Trophoblast cell (in vitro differentiated cells and primary cell): ENCODE measurements around the gene MRPS14.

Source experiments
- DNase-seq, 2 donors: peaks; one replicate each; pipeline ENCODE4 v3.0.0-alpha.2; 2016
- H2AFZ ChIP-seq: 2 replicates; pipeline ENCODE4 v1.6.1; 2013; ENCODE audit warnings: low read length, moderate library complexity, mild to moderate bottlenecking; ENCODE audit not compliant: insufficient read depth, poor library complexity
- H2AK5ac ChIP-seq: 2 replicates; pipeline ENCODE4 v1.6.1; 2013; ENCODE audit warnings: mild to moderate bottlenecking, low read length
- H2BK120ac ChIP-seq: 2 replicates; pipeline ENCODE4 v1.6.1; 2013; ENCODE audit warnings: low read length, mild to moderate bottlenecking, moderate library complexity; ENCODE audit not compliant: insufficient read depth, poor library complexity
- H2BK12ac ChIP-seq: 2 replicates; pipeline ENCODE4 v1.6.1; 2013; ENCODE audit warnings: mild to moderate bottlenecking, low read length, moderate library complexity
- H2BK5ac ChIP-seq: 2 replicates; pipeline ENCODE4 v1.6.1; 2013; ENCODE audit warnings: low read length, low read depth, moderate library complexity, mild to moderate bottlenecking; ENCODE audit not compliant: poor library complexity
- H3K14ac ChIP-seq: 2 replicates; pipeline ENCODE4 v1.6.1; 2013; ENCODE audit warnings: mild to moderate bottlenecking, low read length
- H3K18ac ChIP-seq: 2 replicates; pipeline ENCODE4 v1.6.1; 2013; ENCODE audit warnings: mild to moderate bottlenecking, low read length
- H3K23ac ChIP-seq: 2 replicates; pipeline ENCODE4 v1.6.1; 2013; ENCODE audit warnings: low read length
- H3K27ac ChIP-seq: 2 replicates; pipeline ENCODE4 v1.5.1; 2013; ENCODE audit warnings: low read depth, mild to moderate bottlenecking, inconsistent platforms, low read length, moderate library complexity
- H3K27me3 ChIP-seq: 2 replicates; pipeline ENCODE4 v1.6.1; 2013; ENCODE audit warnings: inconsistent platforms, mild to moderate bottlenecking, low read length, moderate library complexity; ENCODE audit not compliant: insufficient read depth
- H3K36me3 ChIP-seq, 2 experiments: 1 replicate in 1 of 2; 2 replicates in 1 of 2; pipeline ENCODE4 v1.6.1; 2013; ENCODE audit warnings: low read length in 2 of 2, mild to moderate bottlenecking in 2 of 2, moderate library complexity in 1 of 2; ENCODE audit not compliant: insufficient read depth in 2 of 2, control insufficient read depth in 1 of 2
- H3K4ac ChIP-seq: 2 replicates; pipeline ENCODE4 v1.6.1; 2013; ENCODE audit warnings: low read depth, mild to moderate bottlenecking, low read length, moderate library complexity
- H3K4me1 ChIP-seq, 2 experiments: 1 replicate in 1 of 2; 2 replicates in 1 of 2; pipeline ENCODE4 v1.6.1; 2013; ENCODE audit warnings: low read length in 2 of 2, mild to moderate bottlenecking in 2 of 2, moderate library complexity in 1 of 2; ENCODE audit not compliant: insufficient read depth in 2 of 2, control insufficient read depth in 1 of 2
- H3K4me2 ChIP-seq: 2 replicates; pipeline ENCODE4 v1.6.1; 2013; ENCODE audit warnings: inconsistent platforms, mild to moderate bottlenecking, low read length, moderate library complexity
- H3K4me3 ChIP-seq: 2 replicates; pipeline ENCODE4 v1.5.1; 2013; ENCODE audit warnings: mild to moderate bottlenecking, low read depth, low read length, inconsistent platforms
- H3K79me1 ChIP-seq: one replicate; pipeline ENCODE4 v1.6.1; 2013; ENCODE audit warnings: low read length
- H3K79me2 ChIP-seq: 2 replicates; pipeline ENCODE4 v1.6.1; 2013; ENCODE audit warnings: low read length, mild to moderate bottlenecking; ENCODE audit not compliant: control insufficient read depth, insufficient read depth, poor library complexity
- H3K9ac ChIP-seq: 2 replicates; pipeline ENCODE4 v1.6.1; 2013; ENCODE audit warnings: mild to moderate bottlenecking, low read length
- H3K9me3 ChIP-seq: 2 replicates; pipeline ENCODE4 v1.6.1; 2013; ENCODE audit warnings: low read depth, mild to moderate bottlenecking, control low read depth, inconsistent platforms, low read length; ENCODE audit not compliant: insufficient read depth
- H4K12ac ChIP-seq: 2 replicates; pipeline ENCODE4 v1.6.1; 2013; ENCODE audit warnings: low read depth, mild to moderate bottlenecking, low read length, moderate library complexity
- H4K8ac ChIP-seq: 2 replicates; pipeline ENCODE4 v1.6.1; 2013; ENCODE audit warnings: low read depth, mild to moderate bottlenecking, low read length, moderate library complexity
- H4K91ac ChIP-seq: one replicate; pipeline ENCODE4 v1.6.1; 2013; ENCODE audit warnings: low read depth, mild to moderate bottlenecking, low read length, moderate library complexity
- WGBS: extraction: QIAGEN DNeasy Blood & Tissue Kit; methylation state at CpG from one replicate; pipeline ENCODE4 v1.1.7; 2013; ENCODE audit warnings: missing lambda C conversion rate; ENCODE audit not compliant: insufficient read length, insufficient coverage; ENCODE audit errors: extremely low coverage; 5-methylcytosine and 5-hydroxymethylcytosine counted together

The MRPS14 gene

GRCh38 chr1:175067362-175068106, 44.3 kb upstream of the MRPS14 start, which contains the start of gene TNN:
Gene TNN, plus strand, starts transcription at chr1:175067833. Its CDS starts 9,586 bp downstream, at chr1:175077419.
- no peak for DNase-seq
- no peaks in the 10 kb centered on the region for H3K36me3 ChIP-seq
- no peak within 1 kb of the TSS for H2BK5ac ChIP-seq
- H2BK120ac ChIP-seq = no peak within 1 kb of the TSS
- H3K23ac ChIP-seq = peak within 1 kb of the TSS; percentile 33
- H2BK12ac ChIP-seq = no peak within 1 kb of the TSS
- H3K9me3 ChIP-seq = no peaks in the 10 kb centered on the region
- H3K27me3 ChIP-seq = no peaks in the 10 kb centered on the region
- no peak within 1 kb of the TSS for H3K18ac ChIP-seq
- H2AK5ac ChIP-seq = no peak within 1 kb of the TSS
- H3K4me3 ChIP-seq = no peak within 1 kb of the TSS
- H3K4me1 ChIP-seq = peaks cover 0 to 3% of the 10 kb centered on the region in 2 experiments
- H4K12ac ChIP-seq = no peak within 1 kb of the TSS
- no peak within 1 kb of the TSS for H4K8ac ChIP-seq
- no peak within 1 kb of the TSS for H3K27ac ChIP-seq
- no CpG with 5 or more reads among the region's 9 CpGs for WGBS
- H2AFZ ChIP-seq = no peak within 1 kb of the TSS
- H3K4me2 ChIP-seq = no peak within 1 kb of the TSS
- no peak within 1 kb of the TSS for H4K91ac ChIP-seq
- H3K79me1 ChIP-seq = no peaks in the 10 kb centered on the region
- no peaks in the 10 kb centered on the region for H3K79me2 ChIP-seq
- no peak within 1 kb of the TSS for H3K4ac ChIP-seq
- H3K9ac ChIP-seq = no peak within 1 kb of the TSS
- H3K14ac ChIP-seq = no peak within 1 kb of the TSS

GRCh38 chr1:175062858-175063257, 39.6 kb upstream of the MRPS14 start:
- Histone ChIP-seq H3K27me3 (no peaks in the 10 kb centered on the region), H2BK120ac (no peak overlapping the region), H3K36me3 (no peaks in the 10 kb centered on the region), H3K4me2 (no peak overlapping the region), H3K14ac (no peak overlapping the region), H2AK5ac (no peak overlapping the region), H3K4me3 (no peak overlapping the region), H3K4me1 (no peaks in the 10 kb centered on the region), H3K79me2 (no peaks in the 10 kb centered on the region), H3K9ac (no peak overlapping the region), H2BK5ac (no peak overlapping the region), H4K8ac (no peak overlapping the region), H3K4ac (no peak overlapping the region), H3K79me1 (no peaks in the 10 kb centered on the region), H4K91ac (no peak overlapping the region), H2AFZ (no peak overlapping the region), H3K23ac (no peak overlapping the region), H4K12ac (no peak overlapping the region), H3K9me3 (no peaks in the 10 kb centered on the region), H3K27ac (no peak overlapping the region), H2BK12ac (no peak overlapping the region), H3K18ac (no peak overlapping the region)
- no CpG with 5 or more reads among the region's 2 CpGs for WGBS
- DNase-seq = no peak

- no peak overlapping the region for H2AK5ac ChIP-seq
- no peak overlapping the region for H3K14ac ChIP-seq
- no peaks in the 10 kb centered on the region for H3K36me3 ChIP-seq
- no peaks in the 10 kb centered on the region for H3K79me1 ChIP-seq
- no peaks in the 10 kb centered on the region for H3K79me2 ChIP-seq
- H4K12ac ChIP-seq = no peak overlapping the region
- no CpG with 5 or more reads among the region's 1 CpG for WGBS
- H3K9me3 ChIP-seq = no peaks in the 10 kb centered on the region
- H3K4ac ChIP-seq = no peak overlapping the region
- no peak overlapping the region for H3K4me3 ChIP-seq
- DNase-seq = no peak
- no peaks in the 10 kb centered on the region for H3K4me1 ChIP-seq
- H2AFZ ChIP-seq = no peak overlapping the region
- H3K9ac ChIP-seq = no peak overlapping the region
- no peak overlapping the region for H3K27ac ChIP-seq
- no peak overlapping the region for H3K23ac ChIP-seq
- no peaks in the 10 kb centered on the region for H3K27me3 ChIP-seq
- no peak overlapping the region for H3K4me2 ChIP-seq
- H4K91ac ChIP-seq = no peak overlapping the region
- H4K8ac ChIP-seq = no peak overlapping the region
- no peak overlapping the region for H2BK5ac ChIP-seq
- H2BK120ac ChIP-seq = no peak overlapping the region
- H2BK12ac ChIP-seq = no peak overlapping the region
- H3K18ac ChIP-seq = no peak overlapping the region
Observed at GRCh38 chr1:175062339-175062738, 39.1 kb upstream of the MRPS14 start.

GRCh38 chr1:175054736-175055135, 31.5 kb upstream of the MRPS14 start:
- no peak overlapping the region for H2AFZ ChIP-seq
- no peak overlapping the region for H3K18ac ChIP-seq
- DNase-seq = no peak
- no peak overlapping the region for H4K8ac ChIP-seq
- no peaks in the 10 kb centered on the region for H3K79me1 ChIP-seq
- no peaks in the 10 kb centered on the region for H3K79me2 ChIP-seq
- H2BK12ac ChIP-seq = no peak overlapping the region
- no peak overlapping the region for H3K9ac ChIP-seq
- H3K9me3 ChIP-seq = no peaks in the 10 kb centered on the region
- H3K4me3 ChIP-seq = no peak overlapping the region
- no peak overlapping the region for H2BK5ac ChIP-seq
- no peaks in the 10 kb centered on the region for H3K36me3 ChIP-seq
- no peak overlapping the region for H2BK120ac ChIP-seq
- H3K4ac ChIP-seq = no peak overlapping the region
- WGBS = no CpG with 5 or more reads among the region's 3 CpGs
- no peak overlapping the region for H2AK5ac ChIP-seq
- no peak overlapping the region for H4K91ac ChIP-seq
- H3K27me3 ChIP-seq = no peaks in the 10 kb centered on the region
- no peak overlapping the region for H3K23ac ChIP-seq
- no peaks in the 10 kb centered on the region for H3K4me1 ChIP-seq
- no peak overlapping the region for H3K14ac ChIP-seq
- no peak overlapping the region for H3K27ac ChIP-seq
- no peak overlapping the region for H3K4me2 ChIP-seq
- H4K12ac ChIP-seq = no peak overlapping the region
